ENCODE measurements around the gene NKAPL.

DNA sequence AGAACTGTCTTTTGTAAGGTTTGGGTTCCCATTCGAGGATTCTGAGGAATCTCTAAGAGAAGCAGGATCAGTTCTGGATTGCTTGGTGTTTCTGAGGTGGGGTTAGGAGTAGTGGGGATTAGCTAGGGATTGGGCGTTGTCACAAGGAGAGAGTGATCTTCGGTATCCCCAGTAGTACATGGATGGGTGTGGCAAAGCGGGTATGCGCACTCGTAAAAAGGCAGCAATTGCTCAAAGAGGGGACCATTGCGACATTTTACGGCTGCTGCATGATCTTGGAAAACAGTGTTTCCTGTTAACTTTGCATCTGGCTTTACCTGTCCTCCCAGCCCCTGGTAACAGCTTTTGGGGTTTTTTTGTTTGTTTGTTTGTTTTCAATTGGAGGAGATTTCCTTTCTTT is 43.7 kb upstream of the NKAPL start:
- TF ChIP-seq EZH2 (IDR thresholded peaks at IDR 0.05; ENCODE audit: low read length) = no peak
- TF ChIP-seq, protein P1, sequence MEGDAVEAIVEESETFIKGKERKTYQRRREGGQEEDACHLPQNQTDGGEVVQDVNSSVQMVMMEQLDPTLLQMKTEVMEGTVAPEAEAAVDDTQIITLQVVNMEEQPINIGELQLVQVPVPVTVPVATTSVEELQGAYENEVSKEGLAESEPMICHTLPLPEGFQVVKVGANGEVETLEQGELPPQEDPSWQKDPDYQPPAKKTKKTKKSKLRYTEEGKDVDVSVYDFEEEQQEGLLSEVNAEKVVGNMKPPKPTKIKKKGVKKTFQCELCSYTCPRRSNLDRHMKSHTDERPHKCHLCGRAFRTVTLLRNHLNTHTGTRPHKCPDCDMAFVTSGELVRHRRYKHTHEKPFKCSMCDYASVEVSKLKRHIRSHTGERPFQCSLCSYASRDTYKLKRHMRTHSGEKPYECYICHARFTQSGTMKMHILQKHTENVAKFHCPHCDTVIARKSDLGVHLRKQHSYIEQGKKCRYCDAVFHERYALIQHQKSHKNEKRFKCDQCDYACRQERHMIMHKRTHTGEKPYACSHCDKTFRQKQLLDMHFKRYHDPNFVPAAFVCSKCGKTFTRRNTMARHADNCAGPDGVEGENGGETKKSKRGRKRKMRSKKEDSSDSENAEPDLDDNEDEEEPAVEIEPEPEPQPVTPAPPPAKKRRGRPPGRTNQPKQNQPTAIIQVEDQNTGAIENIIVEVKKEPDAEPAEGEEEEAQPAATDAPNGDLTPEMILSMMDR (optimal IDR thresholded peaks at IDR 0.05 in 1 of 3, IDR thresholded peaks at IDR 0.05 in 1 of 3, conservative IDR thresholded peaks at IDR 0.05 in 1 of 3; ENCODE audit: extremely low read depth in 1 of 3, insufficient read depth in 2 of 3, low read length in 3 of 3) = no peak
